GM13977 (cell line): ENCODE results near the gene RAMP1.

ENCODE experiments used
- DNase-seq: peaks from one replicate; pipeline ENCODE4 v3.0.0; 2012; ENCODE audit warnings: low spot score
- CTCF ChIP-seq: IDR thresholded peaks from 2 replicates; pipeline ENCODE4 v1.5.1; 2012; ENCODE audit warnings: mild to moderate bottlenecking, control low read depth; ENCODE audit not compliant: insufficient read depth; ENCODE audit errors: extremely low read depth, missing control alignments
- in situ Hi-C: fragments of 300-500 bp; cut with MboI; formaldehyde crosslinking; loops from one replicate; pipeline ENCODE4 v1.12.0; 2022; ENCODE audit warnings: low sequenced_read_pairs, low pct_unique_long_range_greater_than_20kb, mixed read lengths, inconsistent platforms; ENCODE audit not compliant: unreplicated experiment

Gene RAMP1

GRCh38 chr2:237862528-237862895, 3.1 kb downstream of the RAMP1 start:
- in situ Hi-C loops: no loop called here
- DNase-seq: no peak
- no peak for TF ChIP-seq CTCF

- in situ Hi-C loops: no loop called here
- TF ChIP-seq CTCF: no peak
- no peak for DNase-seq
These were observed 3.7 kb downstream of the RAMP1 start for GRCh38 chr2:237863102-237863511.

GRCh38 chr2:237863689-237864443, 4.4 kb downstream of the RAMP1 start:
- no peak for DNase-seq
- no peak for TF ChIP-seq CTCF
- in situ Hi-C loops: no loop called here

GRCh38 chr2:237864444-237864931, 5.1 kb downstream of the RAMP1 start:
- no peak for DNase-seq
- no peak for TF ChIP-seq CTCF
- in situ Hi-C loops: no loop called here

GRCh38 chr2:237864940-237865622, 5.7 kb downstream of the RAMP1 start:
- in situ Hi-C loops: no loop called here

GRCh38 chr2:237865623-237866041, 6.2 kb downstream of the RAMP1 start:
- TF ChIP-seq CTCF: no peak
- DNase-seq: no peak
- in situ Hi-C loops: no loop called here

More at GRCh38 chr2:237864940-237865622, 5.7 kb downstream of the RAMP1 start:
- DNase-seq: no peak
- no peak for TF ChIP-seq CTCF
